Stimulated activated CD8-positive, alpha-beta memory T cell treated with anti-CD3 and anti-CD28 coated beads, Interleukin-12 subunit alpha, Interleukin-12 subunit beta, amount 100 ng/mL, for 1 hour (primary cell): ENCODE results near the gene KRTAP20-2.

Source experiments
- DNase-seq: peaks from one replicate; pipeline ENCODE4 v3.0.0-alpha.2; 2020; ENCODE audit warnings: low read depth

Gene KRTAP20-2

DNA sequence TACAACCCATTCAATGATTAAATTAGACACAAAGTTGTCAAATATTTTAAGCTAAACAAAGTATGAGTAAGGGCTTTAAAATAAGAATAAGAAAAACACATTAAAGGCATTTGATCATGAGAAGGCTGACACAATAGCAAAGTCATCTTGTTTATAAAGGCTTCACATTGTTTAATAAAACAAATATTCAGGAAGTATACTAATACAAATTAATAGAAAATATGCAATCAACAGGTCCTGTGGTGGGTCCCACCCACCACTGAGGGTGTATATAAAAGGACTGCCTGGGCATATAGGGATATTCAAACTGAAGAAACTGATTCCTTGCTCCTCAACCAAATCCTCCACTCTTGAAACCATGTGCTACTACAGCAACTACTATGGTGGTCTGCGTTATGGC lies at the start of gene KRTAP20-2:
Gene KRTAP20-2, plus strand, starts transcription at position 301 of the 400 bp plus-strand sequence. Its CDS starts 58 bp downstream, at position 359.
- DNase-seq, result no peak

- no peak for DNase-seq
Observed at GRCh38 chr21:30590297-30590696, 44.7 kb upstream of the KRTAP20-2 start, which contains the start of gene KRTAP22-2. TSS of gene KRTAP22-2 (minus strand) at chr21:30590397.

DNA sequence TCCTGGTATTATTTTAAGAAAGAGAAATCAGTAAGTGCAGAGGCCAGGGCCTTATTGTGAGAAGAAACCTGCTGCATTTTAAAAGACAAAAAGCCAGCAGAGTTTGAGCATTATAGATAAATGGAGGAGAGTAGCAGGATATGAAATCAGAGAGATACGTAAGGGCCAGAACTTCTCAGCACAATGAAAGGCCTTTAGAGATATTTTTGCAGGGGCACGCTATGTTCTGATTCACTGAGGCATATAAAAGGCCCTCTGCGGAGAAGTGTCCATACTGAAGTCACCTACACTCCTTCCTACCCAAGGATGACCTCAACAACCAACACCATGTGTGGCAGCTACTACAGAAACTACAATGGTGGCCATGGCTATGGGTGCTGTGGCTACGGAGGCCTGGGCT lies 42.9 kb upstream of the KRTAP20-2 start, which contains the start of gene KRTAP6-3:
Gene KRTAP6-3, plus strand, starts transcription at position 301 of the 400 bp plus-strand sequence. Its CDS starts 6 bp downstream, at position 307.
- DNase-seq, result no peak

DNA sequence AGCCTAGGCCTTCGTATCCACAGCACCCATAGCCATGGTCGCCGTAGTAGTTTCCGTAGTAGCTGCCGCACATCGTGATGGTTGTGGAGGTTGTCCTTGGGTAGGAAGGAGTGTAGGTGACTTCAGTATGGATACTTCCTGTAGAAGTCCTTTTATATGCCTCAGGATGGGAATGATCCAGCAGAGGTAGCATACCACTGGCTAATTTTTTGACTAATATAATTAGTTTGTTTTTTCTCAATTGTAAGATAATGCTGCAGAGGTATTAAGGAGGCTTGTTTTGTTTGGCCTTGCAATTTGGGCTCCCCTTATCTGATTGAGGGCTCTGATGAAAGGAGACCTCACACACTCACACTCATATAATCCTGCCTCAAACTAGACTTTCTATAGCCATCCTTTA lies 36.2 kb upstream of the KRTAP20-2 start, which contains the start of gene KRTAP6-2:
Gene KRTAP6-2, minus strand, starts transcription at position 101 of the 400 bp plus-strand sequence. Its CDS starts 28 bp downstream, at position 73.
- DNase-seq, result no peak

- no peak for DNase-seq
Observed at GRCh38 chr21:30600787-30601186, 34.2 kb upstream of the KRTAP20-2 start, which contains the start of gene KRTAP22-1. TSS of gene KRTAP22-1 (plus strand) at chr21:30601087.

DNA sequence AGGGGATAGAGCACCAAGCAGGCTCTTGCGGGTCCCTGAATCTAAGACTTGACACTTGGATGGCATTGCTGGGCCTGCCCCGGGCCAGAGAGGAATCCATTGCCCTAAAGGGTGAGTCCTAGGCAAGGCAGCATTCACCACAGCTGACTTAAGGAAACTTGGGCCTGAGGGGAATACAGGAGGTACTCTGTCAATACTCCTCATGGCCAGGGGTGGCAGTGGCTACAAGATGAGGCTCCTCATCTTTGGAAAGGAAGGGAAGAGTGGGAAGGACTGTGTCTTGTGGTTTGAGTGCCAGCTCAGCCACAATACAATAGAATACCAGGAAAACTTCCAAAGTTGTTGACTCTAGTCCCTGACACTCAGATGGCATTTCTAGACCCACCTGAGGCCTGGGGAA lies 29.0 kb upstream of the KRTAP20-2 start:
- no peak for DNase-seq

- no peak for DNase-seq
Observed at GRCh38 chr21:30612132-30612531, 22.9 kb upstream of the KRTAP20-2 start.

DNA sequence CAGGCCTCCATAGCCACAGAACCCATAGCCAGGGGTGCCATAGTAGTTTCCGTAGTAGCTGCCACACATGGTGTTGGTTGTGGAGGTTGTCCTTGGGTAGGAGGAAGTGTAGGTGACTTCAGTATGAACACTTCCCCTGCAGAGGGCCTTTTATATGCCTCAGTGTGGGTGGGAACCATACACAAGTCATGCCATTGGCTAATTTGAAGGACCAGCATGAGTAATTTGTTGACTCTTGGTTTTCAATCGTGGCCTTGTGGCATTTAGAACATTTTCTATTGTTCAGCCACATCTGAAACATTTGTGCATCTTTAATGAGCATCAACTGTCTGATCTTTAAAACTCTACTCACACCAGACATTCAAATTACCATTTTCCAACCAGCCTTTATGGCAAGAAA lies 21.2 kb upstream of the KRTAP20-2 start, which contains the start of gene KRTAP6-1:
Gene KRTAP6-1, minus strand, starts transcription at position 95 of the 400 bp plus-strand sequence. Its CDS starts 26 bp downstream, at position 69.
- no peak for DNase-seq

GRCh38 chr21:30615199-30615598 lies 19.8 kb upstream of the KRTAP20-2 start:
- no peak for DNase-seq

DNA sequence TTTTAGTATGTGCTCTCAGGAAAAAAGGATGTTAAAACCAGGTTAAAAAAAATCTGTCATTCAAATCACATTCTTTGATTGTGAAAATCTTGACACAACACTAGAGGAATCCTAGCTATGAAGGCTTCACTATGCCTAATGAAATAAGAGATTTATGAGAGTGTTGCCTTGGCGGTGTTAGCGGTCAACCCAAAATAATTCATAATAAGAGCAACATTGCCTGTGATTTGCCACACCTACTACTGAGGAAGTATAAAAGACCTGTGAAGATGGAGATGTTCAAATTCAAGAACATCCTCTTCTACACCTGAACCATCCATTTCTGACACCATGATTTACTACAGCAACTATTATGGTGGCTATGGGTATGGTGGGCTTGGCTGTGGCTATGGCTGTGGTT lies 18.9 kb upstream of the KRTAP20-2 start, which contains the start of gene KRTAP20-1:
Gene KRTAP20-1, plus strand, starts transcription at position 301 of the 400 bp plus-strand sequence. Its CDS starts 30 bp downstream, at position 331.
- DNase-seq, result no peak

- DNase-seq, result no peak
Observed at GRCh38 chr21:30620080-30620479, 14.9 kb upstream of the KRTAP20-2 start.

DNA sequence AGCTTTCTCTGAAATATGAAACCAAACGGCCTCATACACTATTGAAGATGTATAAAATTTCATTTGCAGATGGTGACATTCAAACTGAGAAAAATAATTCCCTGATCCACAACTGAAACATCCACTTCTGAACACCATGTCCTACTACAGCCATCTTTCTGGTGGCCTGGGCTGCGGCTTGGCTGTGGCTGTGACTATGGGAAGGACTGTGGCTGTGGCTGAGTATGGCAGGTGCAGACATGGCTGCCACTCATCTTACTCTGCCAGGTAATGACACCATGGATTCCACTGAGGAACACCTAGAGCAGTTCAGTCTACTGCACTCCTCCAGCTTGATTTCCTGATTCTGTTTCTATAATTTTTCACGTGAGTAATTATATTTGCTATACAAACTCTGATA lies 14.5 kb upstream of the KRTAP20-2 start, which contains the start of gene KRTAP20-4:
Gene KRTAP20-4, plus strand, starts transcription at position 106 of the 400 bp plus-strand sequence.
- no peak for DNase-seq

DNA sequence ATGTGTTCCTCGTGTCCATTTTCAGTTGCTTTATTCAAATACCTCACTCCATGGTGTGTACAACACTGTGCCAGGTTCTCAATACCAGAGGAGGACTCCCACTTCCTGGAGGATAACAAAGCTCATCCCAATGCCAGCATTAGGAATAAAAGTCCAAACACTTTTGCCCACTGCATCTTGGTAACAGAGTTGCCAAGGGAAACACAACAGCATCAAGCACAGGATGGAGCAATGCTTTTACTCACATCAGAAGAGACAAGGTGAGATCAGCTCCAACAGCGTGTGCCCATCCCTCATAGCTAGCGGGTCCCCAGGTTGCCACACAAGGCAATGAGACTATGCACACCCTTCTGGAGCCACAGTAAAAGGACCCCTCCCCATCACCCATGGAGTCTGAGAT lies 11.6 kb upstream of the KRTAP20-2 start:
- no peak for DNase-seq

DNA sequence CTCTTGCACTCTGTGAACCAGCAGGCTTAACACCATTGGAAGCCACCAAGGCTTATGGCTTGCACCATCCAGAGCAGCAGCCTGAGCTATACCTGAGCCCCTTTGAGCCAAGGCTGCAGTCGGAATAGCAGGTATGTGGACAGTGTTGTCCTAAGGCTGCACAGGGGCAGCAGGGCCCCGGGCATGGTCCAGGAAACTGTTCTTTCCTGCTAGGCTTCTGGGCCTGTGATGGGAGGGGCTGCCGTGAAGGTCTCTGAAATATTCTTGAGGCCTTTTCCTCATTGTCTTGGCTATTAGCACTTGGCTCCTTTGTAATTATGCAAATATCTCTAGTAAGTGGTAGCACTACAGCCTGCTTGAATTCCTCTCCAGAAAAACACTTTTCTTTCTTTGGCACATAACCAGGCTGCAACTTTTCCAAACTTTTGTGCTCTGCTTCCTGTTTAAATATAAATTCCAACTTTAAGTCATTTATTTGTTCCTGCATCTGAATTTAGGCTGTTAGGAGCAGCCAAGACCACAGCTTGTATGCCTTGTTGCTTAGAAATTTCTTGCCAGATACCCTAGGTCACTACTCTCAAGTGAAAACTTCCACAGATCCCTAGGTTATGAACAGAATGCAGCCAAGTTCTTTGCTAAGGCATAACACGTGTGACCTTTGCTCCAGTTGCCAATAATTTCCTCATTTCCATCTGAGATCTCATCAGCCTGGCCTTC lies 9.4 kb upstream of the KRTAP20-2 start:
- DNase-seq, result no peak

DNA sequence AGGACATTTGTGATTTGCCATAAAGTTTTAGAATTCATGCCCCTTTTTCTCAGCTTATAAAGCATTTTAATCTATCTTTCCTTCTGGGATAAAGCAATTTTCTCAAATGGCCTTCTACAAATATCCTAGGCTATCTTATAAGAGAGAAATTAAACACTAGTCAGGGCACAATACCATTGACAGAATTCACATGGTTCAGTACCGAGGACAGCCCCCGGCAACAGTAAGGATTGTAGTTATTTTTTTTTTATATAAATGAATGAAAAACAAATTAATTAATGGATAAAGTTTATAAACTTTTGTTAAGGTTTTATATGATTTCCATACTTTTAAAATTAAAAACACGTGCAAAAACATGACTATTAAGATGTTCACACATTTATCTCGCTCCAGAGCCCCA lies 6.9 kb upstream of the KRTAP20-2 start:
- DNase-seq, result no peak

DNA sequence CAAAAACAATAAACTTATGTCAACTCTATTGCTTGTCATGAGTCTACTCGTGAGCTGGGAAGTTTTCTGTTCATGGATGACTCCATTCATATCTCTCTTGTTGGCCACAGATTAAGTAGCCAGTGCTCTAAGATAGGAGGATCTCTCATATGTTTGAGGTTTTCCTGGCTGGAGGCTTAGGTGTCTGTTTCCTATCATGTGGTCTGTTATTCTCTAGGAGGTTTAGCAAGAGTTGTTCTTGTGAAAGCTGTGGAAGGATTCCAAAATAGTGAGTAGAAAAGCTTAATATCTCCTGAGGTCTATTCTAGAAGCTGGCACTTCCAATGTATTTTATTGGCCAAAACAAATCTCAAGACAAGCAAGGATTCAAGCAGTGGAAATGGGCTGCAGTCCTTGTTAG lies 5.8 kb upstream of the KRTAP20-2 start:
- DNase-seq, result no peak

DNA sequence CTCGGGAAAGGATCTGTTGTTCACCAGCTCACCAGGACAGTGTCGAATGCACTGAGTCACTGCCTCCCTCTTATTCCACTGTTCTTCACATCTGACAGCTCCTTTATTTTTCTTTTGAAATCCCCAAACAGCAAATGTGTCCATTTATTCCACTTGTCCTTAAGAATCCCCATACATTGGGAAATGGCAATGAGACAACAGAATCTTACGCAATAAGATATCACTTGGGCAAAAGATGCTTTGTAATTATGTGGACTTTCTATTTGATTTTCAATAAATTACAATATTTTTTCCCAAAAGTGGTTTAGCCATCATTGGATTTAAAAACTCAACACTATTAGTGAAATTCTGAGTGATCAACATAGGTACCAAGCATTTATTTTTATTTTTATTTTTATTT lies 3.7 kb downstream of the KRTAP20-2 start:
- DNase-seq, result no peak

GRCh38 chr21:30642564-30642963 lies 7.6 kb downstream of the KRTAP20-2 start, which contains the start of gene KRTAP20-3:
TSS of gene KRTAP20-3 (plus strand) at chr21:30642864.
- no peak for DNase-seq

- no peak for DNase-seq
Observed at GRCh38 chr21:30646904-30647414, 12.0 kb downstream of the KRTAP20-2 start.

DNA sequence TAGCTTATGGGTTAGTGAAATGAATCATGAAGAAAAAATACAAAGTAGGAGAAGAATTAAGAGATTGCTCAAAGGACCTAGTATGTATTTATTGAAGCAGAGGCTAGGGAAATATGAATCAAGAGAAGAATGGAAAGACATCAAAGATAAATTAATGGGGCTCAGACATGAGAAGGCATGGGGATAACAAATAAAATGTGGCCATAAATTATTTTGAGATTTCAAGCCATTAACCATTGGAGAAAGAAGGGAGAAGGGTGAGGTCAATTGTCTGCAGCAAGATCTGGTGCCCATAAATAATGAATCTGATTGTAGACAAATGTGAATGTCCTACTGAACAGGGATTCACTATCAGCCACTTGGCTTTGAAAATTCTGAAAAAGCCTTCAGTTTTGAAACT lies 17.9 kb downstream of the KRTAP20-2 start:
- no peak for DNase-seq

DNA sequence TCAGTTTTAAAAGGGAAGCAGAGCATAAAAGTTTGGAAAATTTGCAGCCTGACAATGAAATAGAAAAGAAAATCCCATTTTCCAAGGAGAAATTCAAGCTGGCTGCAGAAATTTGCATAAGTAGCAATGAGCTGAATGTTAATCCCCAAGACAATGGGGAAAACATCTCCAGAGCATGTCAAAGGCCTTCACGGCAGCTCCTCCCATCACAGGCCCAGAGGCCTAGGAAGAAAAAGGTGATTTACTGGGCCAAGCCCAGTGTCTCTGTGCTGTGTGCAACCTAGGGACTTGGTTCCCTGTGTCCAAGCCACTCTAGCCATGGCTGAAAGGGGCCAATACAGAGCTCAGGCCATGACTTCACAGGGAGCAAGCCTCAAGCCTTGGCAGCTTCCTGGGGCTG lies 33.8 kb downstream of the KRTAP20-2 start:
- DNase-seq, result no peak

GRCh38 chr21:30672985-30673650 lies 38.1 kb downstream of the KRTAP20-2 start:
- DNase-seq, result no peak
